MM.1S (cell line): ENCODE measurements around the gene HSD17B8.

ENCODE experiments used
- CTCF ChIP-seq: fragments of 300-600 bp; sonication (generic); IDR thresholded peaks from 2 replicates; pipeline ENCODE4 v1.5.1; 2016; ENCODE audit warnings: antibody characterized with exemption, low read length, mixed read lengths
- EZH2 ChIP-seq: fragments of 300-600 bp; sonication (generic); optimal IDR thresholded peaks from 2 replicates; pipeline ENCODE3; 2017; ENCODE audit warnings: low read depth, mild to moderate bottlenecking, antibody characterized with exemption, low read length, mixed read lengths
- EZH2phosphoT487 ChIP-seq: fragments of 300-600 bp; sonication (generic); IDR thresholded peaks from 2 replicates; pipeline ENCODE4 v1.6.1; 2018; ENCODE audit warnings: antibody characterized with exemption, low read length

DNA sequence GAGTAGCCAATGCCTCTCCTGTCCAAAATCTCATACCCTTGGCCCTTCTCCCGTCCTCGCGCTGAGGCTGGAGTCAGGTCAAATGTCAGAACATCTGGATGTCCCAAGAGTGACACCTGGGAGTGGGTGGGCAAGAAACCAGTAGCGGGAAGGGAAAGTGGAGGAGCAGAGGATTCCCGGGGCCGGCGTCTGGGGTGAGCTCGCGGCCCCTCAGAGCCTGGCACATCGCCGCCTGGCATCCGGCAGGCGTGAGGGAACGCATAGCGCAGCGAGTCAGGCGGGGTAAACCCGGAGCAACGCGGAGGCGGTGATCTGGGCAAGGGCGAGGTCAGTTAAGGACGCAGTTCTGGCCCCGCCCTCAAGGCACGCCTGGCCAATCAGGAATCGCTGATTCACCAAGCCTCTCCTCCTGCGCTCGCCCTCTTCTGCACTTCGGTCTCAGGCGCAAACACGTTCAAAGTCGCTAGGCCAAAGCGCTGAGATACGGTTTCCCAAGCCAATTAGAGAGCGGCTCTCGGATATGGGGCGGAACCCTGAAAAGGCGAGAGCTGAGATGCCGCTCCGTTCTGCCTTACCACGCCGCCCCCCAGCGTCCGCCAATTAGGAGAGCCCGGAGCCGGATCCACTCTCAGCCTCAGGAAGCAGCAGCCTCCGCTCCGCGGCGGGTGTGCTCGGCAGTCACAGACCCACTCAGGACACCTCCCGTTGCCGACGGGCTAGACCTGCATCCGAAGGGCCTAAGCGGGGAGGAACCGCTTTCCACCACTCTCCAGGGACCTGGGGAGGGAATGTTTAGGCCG, 44.7 kb downstream of the HSD17B8 start:
- TF ChIP-seq CTCF (no peak), EZH2 (no peak), EZH2phosphoT487 (no peak)
